Suprapubic skin (tissue), 4 donors: ENCODE data around the gene HPX. TPM values are rescaled to one million over a fixed set of nuclear protein-coding genes. Genes with fewer than 3 reads are reported as not detected.

Experiments used
- DNase-seq, 2 donors: peaks; one replicate each; pipeline ENCODE4 v3.0.0-alpha.2; 2019; ENCODE audit warnings: low spot score in 2 of 2
- H3K27ac ChIP-seq: fragments of 200-600 bp; sonication (generic); one replicate; pipeline ENCODE4 v1.5.1; 2019
- H3K27me3 ChIP-seq: fragments of 200-600 bp; sonication (generic); one replicate; pipeline ENCODE4 v1.5.1; 2019
- H3K36me3 ChIP-seq: fragments of 200-600 bp; sonication (generic); one replicate; pipeline ENCODE4 v1.5.1; 2019
- H3K4me1 ChIP-seq: fragments of 200-600 bp; sonication (generic); one replicate; pipeline ENCODE4 v1.5.1; 2019
- H3K4me3 ChIP-seq: fragments of 200-600 bp; sonication (generic); one replicate; pipeline ENCODE4 v1.5.1; 2019; ENCODE audit warnings: mild to moderate bottlenecking
- H3K9me3 ChIP-seq: fragments of 200-600 bp; sonication (generic); one replicate; pipeline ENCODE4 v1.5.1; 2019
- CTCF ChIP-seq, 2 donors: fragments of 200-600 bp in 1 of 2; fragments of 450-650 bp in 1 of 2; sonication (generic) in 1 of 2; IDR thresholded peaks; one replicate each; pipeline ENCODE4 v1.5.1; 2016 to 2019; ENCODE audit warnings: antibody characterized with exemption in 2 of 2, mild to moderate bottlenecking in 1 of 2, moderate library complexity in 1 of 2
- EP300 ChIP-seq: sonication (generic); formaldehyde crosslinking; IDR thresholded peaks from one replicate; pipeline ENCODE4 v1.6.1; 2017; ENCODE audit warnings: antibody characterized with exemption
- POLR2A ChIP-seq, 2 donors: fragments of 450-650 bp; IDR thresholded peaks; one replicate each; pipeline ENCODE4 v1.6.1; 2017; ENCODE audit warnings: antibody characterized with exemption in 2 of 2, mild to moderate bottlenecking in 2 of 2, moderate library complexity in 2 of 2
- POLR2AphosphoS5 ChIP-seq, 3 donors: sonication (generic); formaldehyde crosslinking; IDR thresholded peaks; one replicate each; pipeline ENCODE4 v1.6.1; 2017; ENCODE audit warnings: antibody characterized with exemption in 3 of 3
- WGBS: methylation state at CpG from one replicate; pipeline ENCODE4 v1.1.5; 2018; 5-methylcytosine and 5-hydroxymethylcytosine counted together
- total RNA-seq, 4 donors: library from RNA; depleted of rRNA; stranded (reverse); fragments of >200 nt; gene quantifications; one replicate each; pipeline ENCODE4 v1.1.0, GENCODE V29; 2016

The HPX gene, protein sequence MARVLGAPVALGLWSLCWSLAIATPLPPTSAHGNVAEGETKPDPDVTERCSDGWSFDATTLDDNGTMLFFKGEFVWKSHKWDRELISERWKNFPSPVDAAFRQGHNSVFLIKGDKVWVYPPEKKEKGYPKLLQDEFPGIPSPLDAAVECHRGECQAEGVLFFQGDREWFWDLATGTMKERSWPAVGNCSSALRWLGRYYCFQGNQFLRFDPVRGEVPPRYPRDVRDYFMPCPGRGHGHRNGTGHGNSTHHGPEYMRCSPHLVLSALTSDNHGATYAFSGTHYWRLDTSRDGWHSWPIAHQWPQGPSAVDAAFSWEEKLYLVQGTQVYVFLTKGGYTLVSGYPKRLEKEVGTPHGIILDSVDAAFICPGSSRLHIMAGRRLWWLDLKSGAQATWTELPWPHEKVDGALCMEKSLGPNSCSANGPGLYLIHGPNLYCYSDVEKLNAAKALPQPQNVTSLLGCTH
- 10 to 100 TPM in 1 of 4 donors, 1 to 10 TPM in 2, under 1 TPM in 1; 0.47 to 15.5 (median 1.3) TPM for total RNA-seq

- H3K27me3 ChIP-seq, result no peaks in the 10 kb centered on the region
- no peak for TF ChIP-seq CTCF (IDR thresholded peaks at IDR 0.05)
- no peak for TF ChIP-seq POLR2A (IDR thresholded peaks at IDR 0.05)
- no peak for TF ChIP-seq EP300
- no peak for TF ChIP-seq POLR2AphosphoS5 (IDR thresholded peaks at IDR 0.05)
- DNase-seq, result no peak
- no peak within 1 kb of the TSS for H3K4me3 ChIP-seq
- no peaks in the 10 kb centered on the region for H3K9me3 ChIP-seq
- H3K4me1 ChIP-seq, result no peaks in the 10 kb centered on the region
- 72% methylated on average over 3 of the region's 3 CpGs for WGBS
- no peaks in the 10 kb centered on the region for H3K36me3 ChIP-seq
- H3K27ac ChIP-seq, result no peak within 1 kb of the TSS
These were observed at the start of gene HPX for GRCh38 chr11:6440906-6441358. HPX (minus strand) TSS chr11:6440987; CDS start chr11:6440963, 24 bp downstream.

GRCh38 chr11:6489306-6489705, 48.5 kb upstream of the HPX start:
- H3K27ac ChIP-seq, result no peak overlapping the region
- TF ChIP-seq CTCF (IDR thresholded peaks at IDR 0.05), result no peak
- TF ChIP-seq POLR2A (IDR thresholded peaks at IDR 0.05), result no peak
- TF ChIP-seq POLR2AphosphoS5 (IDR thresholded peaks at IDR 0.05), result no peak
- TF ChIP-seq EP300, result no peak
- DNase-seq, result no peak
- H3K9me3 ChIP-seq, result no peaks in the 10 kb centered on the region
- H3K27me3 ChIP-seq, result no peaks in the 10 kb centered on the region
- peaks cover 60% of the 10 kb centered on the region for H3K36me3 ChIP-seq
- H3K4me1 ChIP-seq, result no peaks in the 10 kb centered on the region
- 90% methylated on average over 4 of the region's 4 CpGs for WGBS
- H3K4me3 ChIP-seq, result no peak overlapping the region

- DNase-seq, result no peak
- WGBS, result 100% methylated on average over 3 of the region's 3 CpGs
- H3K4me1 ChIP-seq, result no peaks in the 10 kb centered on the region
- H3K9me3 ChIP-seq, result no peaks in the 10 kb centered on the region
- H3K36me3 ChIP-seq, result peaks cover 64% of the 10 kb centered on the region
- H3K4me3 ChIP-seq, result no peak overlapping the region
- TF ChIP-seq POLR2A (IDR thresholded peaks at IDR 0.05) (no peak), EP300 (no peak), POLR2AphosphoS5 (IDR thresholded peaks at IDR 0.05) (no peak), CTCF (IDR thresholded peaks at IDR 0.05) (no peak)
- no peak overlapping the region for H3K27ac ChIP-seq
- no peaks in the 10 kb centered on the region for H3K27me3 ChIP-seq
These were observed 48.0 kb upstream of the HPX start for GRCh38 chr11:6488821-6489220.

- H3K27ac ChIP-seq, result no peak overlapping the region
- DNase-seq, result no peak
- H3K27me3 ChIP-seq, result no peaks in the 10 kb centered on the region
- H3K4me1 ChIP-seq, result no peaks in the 10 kb centered on the region
- TF ChIP-seq EP300 (no peak), POLR2A (IDR thresholded peaks at IDR 0.05) (no peak), POLR2AphosphoS5 (IDR thresholded peaks at IDR 0.05) (no peak), CTCF (IDR thresholded peaks at IDR 0.05) (no peak)
- WGBS, result 92% methylated on average over 6 of the region's 6 CpGs
- no peak overlapping the region for H3K4me3 ChIP-seq
- no peaks in the 10 kb centered on the region for H3K9me3 ChIP-seq
- H3K36me3 ChIP-seq, result peaks cover 66% of the 10 kb centered on the region
These were observed 47.6 kb upstream of the HPX start for GRCh38 chr11:6488342-6488741.

DNA sequence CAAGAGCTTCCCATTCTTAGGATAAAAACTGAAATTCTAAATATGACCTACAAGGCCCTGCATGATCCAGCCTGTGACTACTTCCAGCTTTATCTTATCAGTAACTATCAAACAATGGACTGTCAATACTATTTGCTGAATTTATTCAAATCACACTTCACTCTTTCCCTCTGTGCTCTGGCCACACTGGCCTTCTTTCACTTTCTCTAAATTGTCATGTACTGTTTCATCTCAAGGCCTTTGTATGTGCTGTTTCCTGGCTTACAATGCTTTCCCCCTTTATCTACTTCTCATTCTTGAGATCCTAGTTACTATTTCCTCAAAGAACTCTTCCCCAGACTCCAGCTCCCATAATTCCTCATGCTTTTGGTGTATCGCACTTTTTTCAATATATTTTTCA, 46.2 kb upstream of the HPX start:
- TF ChIP-seq POLR2A (IDR thresholded peaks at IDR 0.05), result no peak
- no peak for TF ChIP-seq EP300
- TF ChIP-seq POLR2AphosphoS5 (IDR thresholded peaks at IDR 0.05), result no peak
- 85% methylated on average over 1 of the region's 1 CpG for WGBS
- Histone ChIP-seq H3K36me3 (peaks cover 68% of the 10 kb centered on the region), H3K4me3 (no peak overlapping the region), H3K9me3 (no peaks in the 10 kb centered on the region), H3K4me1 (peaks cover 12% of the 10 kb centered on the region), H3K27ac (no peak overlapping the region), H3K27me3 (no peaks in the 10 kb centered on the region)
- no peak for DNase-seq
